T-helper 2 cell (primary cell): ENCODE measurements around the gene CRHR2.

Source experiments
- DNase-seq, 5 experiments: peaks; one replicate each; pipeline versions ENCODE4 v3.0.0 to v3.0.0-alpha.2; 2012 to 2022

CRHR2 gene

DNA sequence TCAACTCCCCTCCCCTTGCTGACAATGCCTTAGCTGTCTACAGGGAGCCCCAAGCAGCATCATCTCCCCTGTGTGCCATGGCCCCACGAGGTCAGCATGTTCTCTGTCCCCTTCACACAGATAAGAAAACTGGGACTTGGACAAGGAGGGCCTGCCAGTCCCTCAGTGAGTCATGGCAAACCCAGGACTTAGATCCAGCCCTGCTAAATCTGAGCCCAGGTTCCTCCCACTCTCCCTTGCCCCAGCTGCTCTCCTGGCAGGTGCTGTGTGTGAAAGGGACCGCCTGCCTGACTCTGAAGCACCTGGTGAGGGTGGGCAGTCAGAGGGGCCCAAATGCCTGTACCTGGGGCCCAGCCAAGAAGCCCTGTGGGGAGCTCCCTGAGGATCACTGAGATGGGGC lies 7.4 kb downstream of the CRHR2 start:
- no peak for DNase-seq

DNA sequence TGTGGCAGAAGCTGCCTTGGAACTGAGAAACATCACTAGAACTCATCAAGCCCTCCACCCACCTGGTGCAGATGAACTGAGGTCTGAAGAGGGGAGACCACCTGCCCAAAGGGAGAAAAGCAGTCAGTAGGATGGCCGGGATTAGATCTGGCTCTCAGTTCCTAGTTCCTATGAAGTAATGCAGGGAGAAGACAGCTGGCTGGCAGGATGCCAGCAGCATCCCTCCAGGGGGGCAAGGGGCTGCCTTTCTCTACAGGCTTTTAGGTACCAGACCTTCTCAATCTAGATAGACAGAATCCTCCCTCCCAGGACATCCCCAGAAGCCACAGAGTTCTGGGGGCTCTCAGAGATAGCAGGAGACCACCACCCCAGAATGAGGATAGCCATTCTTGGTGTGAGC lies 7.8 kb downstream of the CRHR2 start:
- DNase-seq: no peak

DNA sequence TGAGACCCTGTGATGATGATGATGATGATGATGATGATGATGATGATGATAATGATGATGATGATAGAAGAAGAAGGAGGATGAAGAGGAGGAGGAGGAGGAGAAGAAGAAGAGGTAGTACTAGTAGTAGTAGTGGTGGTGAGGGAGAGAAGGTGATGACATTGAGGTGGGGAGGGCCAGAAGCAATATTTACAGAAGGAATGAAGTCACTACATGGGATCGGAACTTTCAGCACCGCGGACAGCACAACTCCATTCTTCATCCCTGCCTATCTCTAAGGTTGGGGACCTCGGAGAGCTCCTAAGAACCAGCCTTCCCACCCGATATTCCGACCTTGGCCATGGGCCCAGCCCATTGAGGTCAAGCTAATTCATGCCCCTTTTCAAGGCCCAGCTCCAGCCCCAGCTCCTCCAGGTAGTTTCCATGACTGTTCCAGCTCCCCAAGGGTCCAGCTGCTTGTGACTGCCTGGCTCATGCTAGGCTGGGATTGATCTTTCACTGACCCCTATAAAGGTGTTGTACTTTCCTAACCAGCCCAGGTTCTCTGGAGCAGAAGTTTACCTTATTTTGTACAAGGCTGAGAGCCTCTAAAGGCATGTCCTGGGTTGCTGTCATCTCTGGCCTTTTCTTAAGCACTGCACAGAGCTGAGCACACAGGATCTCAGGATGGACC lies 10.3 kb downstream of the CRHR2 start:
- DNase-seq: peak in 1 of 5 experiments; percentile 35

DNA sequence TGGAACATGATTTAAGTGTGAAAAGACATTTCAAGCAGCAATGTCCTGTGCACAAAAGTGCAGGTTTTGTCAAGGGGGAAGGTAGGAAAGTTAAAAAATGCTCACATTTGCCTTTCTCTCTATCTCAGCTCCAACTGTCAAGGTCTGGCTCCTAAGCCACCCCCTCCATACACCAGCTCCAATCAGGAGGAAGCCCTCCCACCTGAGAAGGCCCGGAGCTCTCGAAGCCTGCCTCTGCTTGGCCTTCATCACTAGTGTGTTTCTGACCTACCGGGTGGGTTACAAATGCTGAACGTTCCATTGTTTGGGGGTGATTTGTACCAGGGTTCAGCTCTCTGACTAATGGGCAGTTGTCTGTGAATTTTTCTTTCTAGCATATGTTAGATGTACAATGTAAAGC lies 14.2 kb downstream of the CRHR2 start:
- no peak for DNase-seq

DNA sequence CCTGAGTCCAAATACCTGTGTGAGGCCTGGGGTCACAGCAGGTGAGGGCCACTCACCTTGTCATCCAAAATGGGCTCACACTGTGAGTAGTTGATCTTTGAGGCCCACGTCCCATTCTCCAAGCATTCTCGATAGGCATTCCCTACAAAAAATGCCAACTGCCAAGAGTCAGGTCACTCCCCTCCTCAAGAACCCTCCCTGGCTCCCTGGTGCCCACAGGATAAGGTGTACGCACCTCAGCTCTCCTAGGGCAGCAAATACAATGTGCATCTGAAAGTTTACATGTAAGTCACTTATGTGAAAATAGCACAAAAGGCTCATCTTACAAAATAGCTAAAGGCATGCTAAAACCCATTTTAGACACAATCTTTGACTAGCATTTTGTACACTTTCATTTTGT lies 15.1 kb downstream of the CRHR2 start:
- no peak for DNase-seq

DNA sequence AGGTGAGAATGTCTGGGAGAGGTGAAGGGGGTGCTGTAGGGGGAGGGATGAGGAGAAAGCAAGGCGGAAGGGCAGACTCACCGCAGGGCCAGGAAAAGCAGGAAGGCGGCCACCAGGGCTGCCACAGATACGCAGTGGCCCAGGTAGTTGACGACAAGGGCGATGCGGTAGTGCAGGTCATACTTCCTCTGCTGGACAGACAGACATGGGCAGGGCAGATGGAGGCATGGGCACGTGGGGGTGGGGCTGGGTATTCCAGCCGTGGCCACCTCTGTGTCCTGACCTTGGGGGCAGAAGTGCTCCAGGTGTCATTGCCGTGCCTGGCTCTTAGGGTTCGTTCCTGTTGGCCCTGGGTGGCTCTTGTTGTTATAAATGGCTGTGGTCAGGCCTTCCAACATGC lies 16.8 kb downstream of the CRHR2 start:
- DNase-seq: no peak

DNA sequence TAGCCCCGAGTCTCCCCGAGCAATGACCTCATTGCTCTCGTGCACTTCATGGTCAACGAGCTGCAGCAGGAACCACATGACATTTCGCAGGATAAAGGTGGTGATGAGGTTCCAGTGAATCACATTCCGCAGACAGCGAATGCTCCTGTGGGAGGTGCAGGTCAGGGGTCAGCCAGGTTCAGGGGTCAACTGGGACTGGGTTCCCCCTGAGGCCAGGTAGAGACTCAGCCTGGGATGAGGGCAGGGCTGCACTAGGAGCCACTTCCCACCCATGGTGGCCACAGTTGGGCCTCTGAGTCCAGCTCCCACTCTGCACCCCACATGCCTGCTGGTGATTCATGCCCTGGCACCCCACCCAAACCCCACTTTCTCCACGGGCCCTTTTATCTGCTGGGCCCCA lies 17.2 kb downstream of the CRHR2 start:
- DNase-seq: no peak

DNA sequence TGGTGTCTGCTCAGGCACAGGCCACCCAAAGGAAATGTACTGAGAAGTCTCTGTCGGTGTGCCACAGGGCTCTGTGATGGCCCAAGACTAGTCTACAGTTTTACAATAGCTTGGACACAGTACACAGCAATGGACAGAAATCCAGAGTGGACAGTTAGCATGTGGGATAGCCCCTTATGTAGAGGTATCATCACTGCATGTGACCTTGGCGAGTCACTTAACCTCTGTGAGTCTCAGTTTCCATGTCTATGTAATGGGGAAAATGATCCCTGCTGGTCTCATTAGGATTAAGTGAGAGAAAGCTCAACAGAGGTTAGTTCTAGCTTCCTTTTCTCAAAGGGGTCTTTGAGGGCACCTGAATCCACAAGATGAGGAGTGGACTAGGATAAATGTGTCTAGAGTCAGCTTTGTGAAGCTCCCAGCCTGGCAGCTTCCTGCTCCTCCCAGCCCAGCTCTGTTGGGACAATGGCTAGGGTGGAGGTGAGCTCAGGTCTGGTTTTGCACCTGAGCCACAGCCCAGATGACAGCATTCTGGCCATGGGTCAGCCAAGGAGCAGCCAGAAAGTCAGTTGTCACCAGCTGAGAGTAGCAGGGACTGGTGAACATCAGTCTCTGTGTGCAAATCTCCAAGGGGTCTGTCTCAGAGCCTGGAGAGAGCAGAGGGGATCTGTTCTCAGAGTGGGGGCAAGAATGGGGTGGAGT lies 17.9 kb downstream of the CRHR2 start:
- no peak for DNase-seq

DNA sequence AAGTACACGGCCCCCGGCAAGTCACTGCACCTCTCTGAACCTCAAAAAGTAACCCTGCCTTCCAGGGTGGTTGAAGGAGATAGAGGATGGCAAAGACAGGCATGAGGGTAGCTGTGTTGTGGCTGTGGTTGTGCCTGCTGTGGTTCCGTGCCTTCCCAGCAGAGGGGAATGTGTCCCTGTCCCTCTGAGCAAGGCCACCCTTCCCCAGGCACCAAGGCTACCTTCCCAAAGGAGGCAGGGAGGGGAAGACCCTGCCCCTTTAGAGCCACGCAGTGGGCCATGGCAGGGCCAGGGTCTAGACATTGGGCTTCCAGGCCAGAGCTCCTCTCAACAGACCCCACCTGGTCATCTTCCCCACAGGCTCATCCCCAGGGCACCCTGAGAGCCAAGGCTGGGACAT lies 18.8 kb downstream of the CRHR2 start:
- no peak for DNase-seq

DNA sequence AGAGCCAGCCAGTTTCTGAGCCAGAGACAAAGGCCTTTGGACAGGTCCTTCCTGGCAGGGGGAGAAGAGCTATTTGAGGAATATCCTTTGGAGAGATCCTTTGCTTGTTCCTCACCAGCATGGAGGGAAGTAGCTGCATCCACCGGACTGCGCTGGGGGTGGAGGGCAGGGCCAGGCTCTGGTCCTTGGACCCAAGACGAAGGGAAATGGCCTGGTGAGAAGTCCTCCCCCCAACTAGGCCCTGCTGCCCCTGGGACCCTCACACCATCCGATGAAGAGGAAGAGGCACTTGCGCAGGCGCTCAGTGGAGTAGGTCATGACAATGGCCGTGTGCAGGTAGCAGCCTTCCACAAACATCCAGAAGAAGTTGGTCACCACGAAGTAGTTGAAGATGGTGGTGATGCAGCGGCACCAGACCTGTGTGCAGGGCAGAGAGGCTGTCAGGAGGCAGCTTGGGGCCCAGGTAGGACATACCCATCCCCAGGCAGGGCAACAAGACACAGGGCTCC lies 19.8 kb downstream of the CRHR2 start:
- no peak for DNase-seq

DNA sequence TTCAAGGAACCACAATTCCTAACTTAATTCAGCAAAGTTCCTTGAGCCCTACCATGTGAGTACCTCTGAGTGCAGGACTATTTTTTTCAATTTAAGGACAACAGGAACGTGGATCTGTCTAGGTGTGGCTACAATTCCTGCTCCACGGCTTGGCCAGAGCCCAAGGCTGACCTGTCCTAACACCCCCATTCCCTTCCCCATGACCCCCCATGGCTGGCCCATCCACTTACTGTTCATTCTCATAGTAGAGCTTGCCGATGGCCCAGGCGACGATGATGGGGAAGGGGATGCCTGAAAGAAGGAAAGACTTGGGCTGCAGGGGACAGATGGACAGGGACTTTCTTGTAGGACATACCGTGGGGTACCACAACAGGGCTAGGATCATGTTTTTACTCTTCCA lies 20.3 kb downstream of the CRHR2 start:
- no peak for DNase-seq

DNA sequence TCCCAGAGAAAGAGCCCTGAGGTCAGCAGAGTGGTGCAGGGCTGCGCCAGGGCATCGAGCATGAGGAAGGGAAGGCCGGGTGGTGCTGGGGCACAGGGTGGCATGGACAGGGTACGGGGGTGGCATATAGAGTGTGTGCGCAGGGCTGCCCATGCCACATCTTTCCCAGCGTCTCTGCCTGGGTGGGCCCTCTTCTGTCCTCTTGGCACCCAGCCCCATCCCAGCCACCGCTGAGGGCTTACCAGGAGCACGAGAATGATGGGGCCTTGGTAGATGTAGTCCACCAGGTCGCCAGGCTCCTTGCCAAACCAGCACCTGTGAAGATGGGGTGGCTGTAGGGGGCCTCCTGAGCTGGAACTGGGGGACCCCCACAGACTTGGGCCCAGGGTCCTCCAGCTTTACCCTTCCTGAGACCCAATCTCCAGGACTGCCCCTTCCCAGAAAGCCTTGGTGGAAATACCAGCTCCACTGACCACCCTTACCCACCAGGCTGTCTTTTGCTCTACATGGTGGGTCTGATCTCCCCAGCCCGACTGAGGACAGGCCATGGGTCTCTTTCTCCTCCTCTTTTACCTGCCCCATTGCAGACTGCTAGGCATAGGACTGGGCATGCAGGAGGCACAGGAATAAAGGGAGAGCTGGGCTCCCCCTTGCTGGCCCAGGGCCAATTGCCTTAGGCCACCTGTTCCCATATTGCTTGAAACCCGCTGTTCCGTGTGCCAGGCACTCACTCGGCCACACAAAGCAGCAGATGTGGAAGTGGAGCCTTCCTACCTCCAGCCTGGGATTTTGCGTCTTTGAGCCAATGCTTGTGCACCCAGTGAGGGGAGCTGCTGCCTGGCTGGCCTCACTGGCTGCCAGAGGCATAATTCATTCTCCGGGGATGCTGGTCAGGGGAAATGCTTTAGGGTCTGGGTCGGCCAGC lies 21.7 kb downstream of the CRHR2 start:
- no peak for DNase-seq

DNA sequence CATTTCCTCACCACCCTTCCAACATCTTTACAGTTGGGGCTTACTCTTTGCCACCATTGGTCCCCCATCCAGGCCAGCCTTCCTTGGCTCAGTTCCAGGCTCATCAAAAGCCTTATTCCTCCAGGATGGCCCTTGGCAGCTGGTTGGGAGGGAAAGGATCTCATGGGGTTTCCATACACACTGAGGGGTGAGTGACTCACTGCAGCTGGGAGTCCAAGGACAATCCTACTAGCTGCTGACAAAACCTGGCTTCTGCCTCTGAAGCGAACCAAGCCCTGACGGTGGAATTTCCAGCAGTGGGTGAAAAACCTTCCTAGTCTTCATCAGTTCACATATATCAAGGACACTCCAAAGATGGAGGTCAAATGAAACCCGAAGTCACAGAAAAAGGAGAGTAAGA lies 22.9 kb downstream of the CRHR2 start:
- no peak for DNase-seq

DNA sequence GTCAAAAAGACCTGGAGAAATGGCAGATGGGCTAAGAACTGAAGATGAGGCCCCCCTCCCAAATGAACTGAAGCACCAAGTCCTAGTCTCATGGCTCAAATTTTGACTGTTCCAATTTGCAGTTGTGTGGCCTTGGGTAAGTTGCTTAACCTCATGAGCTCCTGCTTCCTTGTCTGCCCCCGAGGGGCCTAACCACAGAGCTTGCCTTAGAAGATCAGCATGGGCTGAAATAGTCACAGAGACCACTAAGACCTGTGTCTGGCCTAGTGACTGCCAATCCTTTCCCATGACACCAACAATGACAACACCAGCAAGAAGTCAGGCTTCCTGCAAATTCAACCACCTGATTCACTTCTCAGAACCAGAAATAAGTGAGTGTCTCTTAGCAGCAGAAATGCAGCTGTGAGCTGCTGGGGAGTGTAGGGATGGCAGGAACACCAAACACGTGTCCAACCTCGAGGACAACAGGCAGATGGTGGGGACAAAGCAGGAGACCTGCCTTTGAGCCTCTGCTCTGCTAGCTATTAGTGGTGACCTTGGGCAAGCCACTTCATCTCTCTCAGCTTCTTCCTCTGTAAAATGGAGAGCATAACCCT lies 23.7 kb downstream of the CRHR2 start:
- DNase-seq: no peak

DNA sequence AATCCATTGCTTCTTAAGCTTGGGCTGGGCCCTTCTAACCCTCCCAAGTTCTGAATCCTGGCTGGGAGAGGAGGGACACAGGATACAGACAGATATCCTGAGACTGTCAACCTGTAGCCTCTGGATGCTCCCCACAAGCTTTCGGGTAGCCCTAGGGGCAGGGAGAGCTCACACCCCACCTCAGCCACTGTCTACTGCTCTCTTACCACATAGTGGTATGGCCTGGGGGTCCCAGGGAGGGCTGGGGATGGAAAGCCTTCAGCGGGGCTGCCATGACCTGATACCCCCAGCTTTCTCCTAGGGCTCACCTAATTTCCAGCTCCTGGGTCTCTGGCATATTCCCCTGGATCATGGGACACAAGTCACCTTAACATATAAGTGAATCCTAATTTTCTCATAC lies 25.1 kb downstream of the CRHR2 start:
- DNase-seq: no peak

DNA sequence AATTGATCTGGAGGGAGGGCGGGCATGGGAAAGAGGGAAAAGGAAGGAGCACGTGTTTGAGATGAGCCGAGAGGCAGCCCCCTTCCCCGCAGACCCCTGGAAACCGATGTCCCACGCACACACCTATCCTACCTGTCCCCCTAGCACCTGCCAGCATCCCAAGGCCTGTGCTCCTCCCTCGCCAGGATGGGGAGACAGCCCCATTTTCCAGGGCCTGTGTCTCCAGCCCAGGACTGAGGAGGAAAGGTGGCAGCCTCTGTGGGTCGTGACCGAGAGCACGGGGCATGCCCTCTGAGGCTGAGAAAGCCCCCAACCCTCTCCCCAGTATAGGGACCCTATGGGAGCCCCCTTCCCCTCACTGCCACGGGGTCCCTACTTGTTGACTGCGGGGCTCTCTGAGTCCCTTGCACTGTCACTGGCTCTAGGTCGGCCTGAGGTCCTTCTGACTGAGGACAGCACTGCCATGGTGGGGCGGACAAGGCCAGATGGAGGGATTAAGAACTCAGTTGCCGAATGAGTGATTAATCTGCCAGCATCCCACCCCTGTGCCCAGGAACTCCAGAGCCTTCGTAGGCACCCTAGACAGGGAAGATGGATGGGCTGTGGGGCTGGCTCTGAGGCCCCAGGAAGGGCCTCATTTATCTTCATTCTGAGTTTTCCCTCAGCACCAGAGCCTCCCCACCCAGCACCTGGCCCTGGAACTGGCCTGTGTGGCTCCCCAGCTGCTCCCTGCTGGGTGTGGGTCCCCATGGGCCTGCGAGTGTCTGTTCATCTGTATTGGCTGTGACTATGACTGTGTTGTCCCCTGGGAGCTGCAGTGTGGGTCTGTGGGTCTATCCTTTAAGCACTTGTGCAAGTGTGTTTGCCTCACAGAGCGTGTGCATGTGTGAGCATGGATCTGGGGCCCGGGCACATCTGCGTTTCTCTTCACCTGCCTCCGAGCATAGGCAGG lies 26.0 kb downstream of the CRHR2 start:
- DNase-seq: no peak

DNA sequence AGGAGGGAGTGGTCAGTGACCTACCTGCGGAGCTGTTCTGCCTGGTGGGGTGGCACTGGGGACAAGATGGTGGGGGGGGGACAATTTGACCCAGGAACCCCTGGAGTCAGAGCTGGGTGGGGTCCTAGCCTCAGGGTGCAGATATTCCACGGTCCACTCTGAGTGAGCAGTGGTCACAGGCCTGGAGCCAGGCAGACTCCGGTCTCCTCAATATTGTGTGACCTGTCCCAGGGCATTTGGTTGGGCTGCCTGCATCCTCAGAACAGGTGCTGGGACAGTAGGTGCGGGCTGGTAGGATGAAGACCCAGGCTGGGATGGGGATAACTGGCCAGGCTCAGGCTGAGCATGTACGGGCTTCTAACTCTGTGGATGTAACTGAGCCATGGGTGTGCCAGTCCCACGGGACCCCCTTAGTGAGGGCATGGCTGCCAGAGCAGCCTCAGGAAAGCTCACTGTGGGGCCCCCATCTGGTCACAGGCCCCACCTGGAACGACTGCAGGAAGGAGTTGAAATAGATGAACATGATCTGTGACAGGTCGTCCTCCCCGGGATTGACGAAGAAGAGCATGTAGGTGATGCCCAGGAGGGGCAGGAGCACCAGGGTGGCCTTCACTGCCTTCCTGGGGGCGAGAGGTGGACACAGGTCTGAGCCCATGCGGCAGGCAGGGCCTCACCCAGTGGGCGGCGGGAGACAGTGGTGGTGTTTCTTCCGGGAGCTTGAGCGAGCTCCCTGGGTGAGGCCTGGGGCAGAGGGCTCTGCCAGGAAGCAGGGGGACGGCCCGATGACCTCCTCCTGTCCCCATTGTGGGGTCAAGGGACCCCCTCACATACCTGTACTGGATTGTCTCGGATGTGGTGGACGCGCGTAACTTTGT lies 26.9 kb downstream of the CRHR2 start:
- DNase-seq: no peak

DNA sequence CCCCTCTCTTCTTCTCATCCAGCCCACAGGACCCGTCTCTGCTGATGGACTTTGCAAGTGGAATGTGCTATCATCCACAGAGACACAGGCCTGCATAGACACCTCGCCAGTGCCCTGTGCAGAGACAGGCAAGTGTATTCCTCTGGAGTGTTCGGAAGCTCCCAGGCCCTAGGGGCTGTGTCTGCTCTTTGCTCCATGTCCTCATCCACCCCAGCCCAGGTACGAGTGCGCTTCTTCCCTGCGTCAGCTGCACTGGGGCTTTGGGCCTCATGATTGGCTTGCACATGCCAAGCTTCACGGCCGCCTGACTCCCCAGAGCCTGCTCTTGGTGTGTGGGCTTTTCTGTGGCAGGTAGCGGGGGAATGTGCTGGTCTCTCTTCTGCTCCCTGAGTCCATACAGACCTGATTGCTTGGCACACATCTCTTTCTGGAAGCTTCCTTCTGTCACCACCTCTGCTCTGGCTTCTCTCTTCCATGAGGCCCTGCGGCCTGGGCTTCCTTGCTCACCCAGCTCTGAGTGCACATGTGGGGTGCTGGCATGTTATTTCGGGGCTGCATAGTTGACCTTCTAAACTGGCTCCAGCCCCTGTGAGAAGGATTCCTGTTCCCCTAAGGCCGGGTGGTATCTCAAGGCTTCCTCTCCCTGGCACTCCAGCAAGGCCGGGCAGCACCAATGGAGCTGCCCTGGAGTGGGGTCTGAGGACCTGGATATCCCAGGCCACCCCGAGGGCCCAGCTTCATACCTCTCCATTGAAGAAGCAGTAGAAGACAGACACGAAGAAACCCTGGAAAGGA lies 27.8 kb downstream of the CRHR2 start:
- no peak for DNase-seq

DNA sequence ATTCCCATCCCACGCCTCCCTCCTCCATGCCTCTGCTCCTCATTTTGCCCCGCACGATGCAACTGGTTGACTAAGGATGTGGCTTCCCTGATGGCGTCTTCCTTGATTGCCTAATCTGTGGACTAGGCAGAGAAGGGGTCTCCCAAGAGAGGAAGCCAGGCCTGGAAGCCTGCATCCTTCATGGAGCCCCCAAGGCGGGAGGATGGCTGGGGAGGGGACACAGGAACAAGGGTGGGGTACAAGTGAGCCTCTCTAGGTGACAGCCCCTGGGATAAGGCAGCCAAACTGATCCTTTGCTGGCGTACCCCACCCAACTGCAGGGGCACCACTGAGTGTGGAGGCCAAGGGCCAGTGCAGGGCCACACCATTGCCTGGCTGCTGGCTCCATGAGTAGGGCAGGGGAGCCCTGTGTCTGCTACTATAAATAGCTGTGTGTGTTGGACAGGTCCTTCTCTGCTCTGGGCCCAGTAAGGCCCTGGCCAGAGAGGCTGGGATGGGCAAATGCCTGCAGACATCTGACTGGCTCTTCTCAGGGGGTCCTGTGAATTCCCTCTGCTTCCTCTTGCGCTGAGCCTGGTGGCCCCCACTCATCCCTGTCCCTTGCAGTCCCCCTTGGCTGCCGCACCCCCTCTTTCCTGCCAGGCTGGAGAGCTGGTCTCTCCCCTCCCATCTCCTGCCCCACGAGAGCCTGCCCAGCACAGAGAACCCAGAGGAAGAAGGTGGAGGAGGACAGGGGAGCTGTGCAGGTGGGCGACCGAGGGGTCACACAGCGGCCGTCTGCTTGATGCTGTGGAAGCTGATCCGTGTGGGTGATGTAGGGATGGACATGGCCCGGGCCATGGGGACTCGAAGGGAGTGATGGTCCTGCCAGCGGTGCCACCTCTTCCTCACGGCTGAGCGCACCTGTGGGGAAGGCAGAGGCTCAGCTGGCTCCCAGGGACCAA lies 29.3 kb downstream of the CRHR2 start:
- DNase-seq: no peak
